ENCODE data around the gene ZNF100.
"Not testable (repeated sequence)": the region's sequence is repeated elsewhere in the genome, so short reads cannot be mapped to it uniquely, and the experiment has no call there.

ZNF100 gene

GRCh38 chr19:21740559-21740958 lies 26.8 kb downstream of the ZNF100 start:
- H3K27ac Mint-ChIP-seq, result no peak overlapping the region
- peaks cover 4% of the 10 kb centered on the region for H3K9me3 Mint-ChIP-seq (ENCODE audit: low read depth)
- H3K4me3 Mint-ChIP-seq, result no peak overlapping the region

DNA sequence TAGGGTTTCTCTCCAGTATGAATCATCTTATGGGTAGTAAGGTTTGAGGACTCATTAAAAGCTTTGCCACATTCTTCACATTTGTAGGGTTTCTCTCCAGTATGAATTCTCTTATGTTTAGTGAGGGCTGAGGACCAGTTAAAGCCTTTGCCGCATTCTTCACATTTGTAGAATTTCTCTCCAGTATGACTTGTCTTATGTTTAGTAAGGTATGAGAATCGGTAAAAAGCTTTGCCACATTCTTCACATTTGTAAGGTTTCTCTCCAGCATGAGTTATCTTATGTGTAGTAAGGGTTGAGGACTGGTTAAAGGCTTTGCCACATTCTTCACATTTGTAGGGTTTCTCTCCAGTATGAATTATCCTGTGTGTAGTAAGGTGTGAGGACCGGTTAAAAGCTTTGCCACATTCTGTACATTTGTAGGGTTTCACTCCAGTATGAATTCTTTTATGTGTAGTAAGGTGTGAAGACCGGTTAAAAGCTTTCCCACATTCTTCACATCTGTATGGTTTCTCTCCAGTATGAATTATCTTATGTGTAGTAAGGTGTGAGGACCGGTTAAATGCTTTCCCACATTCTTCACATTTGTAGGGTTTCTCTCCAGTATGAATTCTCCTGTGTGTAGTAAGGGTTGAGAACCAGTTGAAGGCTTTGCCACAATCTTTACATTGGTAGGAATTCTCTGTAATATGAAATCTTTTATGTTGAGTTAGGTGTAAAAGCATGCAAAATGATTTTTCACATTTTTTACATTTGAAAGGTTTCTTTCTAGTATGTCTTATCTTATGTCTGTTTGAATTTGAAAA lies 40.2 kb downstream of the ZNF100 start:
- peaks cover 49% of the 10 kb centered on the region for H3K36me3 Mint-ChIP-seq
- not testable (repeated sequence) for H3K4me1 Mint-ChIP-seq (ENCODE audit: low read depth); H3K4me3 Mint-ChIP-seq; H3K27ac Mint-ChIP-seq; H3K27me3 Mint-ChIP-seq
- H3K9me3 Mint-ChIP-seq (ENCODE audit: low read depth), result peaks cover 27% of the 10 kb centered on the region

More at GRCh38 chr19:21740559-21740958, 26.8 kb downstream of the ZNF100 start:
- Mint-ChIP-seq H3K27me3 (no peaks in the 10 kb centered on the region), H3K4me1 (ENCODE audit: low read depth) (no peaks in the 10 kb centered on the region), H3K36me3 (peaks cover 49% of the 10 kb centered on the region)

DNA sequence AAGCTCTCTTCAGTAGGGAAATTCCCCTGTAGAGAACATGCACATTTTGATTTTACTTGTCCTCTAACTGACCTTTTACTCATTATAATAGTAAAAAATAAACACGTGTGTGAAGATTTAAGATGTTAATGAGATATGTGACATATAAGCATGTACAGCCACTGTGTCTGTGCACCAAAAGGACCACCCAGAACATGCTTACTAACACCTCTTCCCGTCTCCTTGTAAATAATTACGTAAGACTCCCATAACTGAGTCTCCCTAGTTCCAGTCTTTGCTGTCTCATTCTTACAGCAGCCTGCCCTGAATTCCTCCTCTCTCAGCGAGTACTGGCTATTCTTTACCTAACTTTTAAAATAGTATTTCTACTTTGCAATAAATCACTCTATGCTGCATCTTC lies 53.6 kb downstream of the ZNF100 start:
- peaks cover 11% of the 10 kb centered on the region for H3K36me3 Mint-ChIP-seq
- H3K4me1 Mint-ChIP-seq (ENCODE audit: low read depth), result no peaks in the 10 kb centered on the region
- H3K27ac Mint-ChIP-seq, result no peak overlapping the region
- no peak overlapping the region for H3K4me3 Mint-ChIP-seq
- H3K27me3 Mint-ChIP-seq, result no peaks in the 10 kb centered on the region
- H3K9me3 Mint-ChIP-seq (ENCODE audit: low read depth), result peaks cover 9% of the 10 kb centered on the region

GRCh38 chr19:21709464-21709863 lies 57.9 kb downstream of the ZNF100 start:
- Mint-ChIP-seq H3K4me3 (no peak overlapping the region), H3K36me3 (peaks cover 5% of the 10 kb centered on the region), H3K9me3 (ENCODE audit: low read depth) (peaks cover 4% of the 10 kb centered on the region), H3K4me1 (ENCODE audit: low read depth) (no peaks in the 10 kb centered on the region), H3K27ac (no peak overlapping the region), H3K27me3 (no peaks in the 10 kb centered on the region)

GRCh38 chr19:21707878-21708277 lies 59.5 kb downstream of the ZNF100 start:
- not testable (repeated sequence) for H3K4me3 Mint-ChIP-seq; H3K27me3 Mint-ChIP-seq; H3K4me1 Mint-ChIP-seq (ENCODE audit: low read depth); H3K36me3 Mint-ChIP-seq; H3K27ac Mint-ChIP-seq; H3K9me3 Mint-ChIP-seq (ENCODE audit: low read depth)

- Mint-ChIP-seq H3K9me3 (ENCODE audit: low read depth) (no peaks in the 10 kb centered on the region), H3K27me3 (no peaks in the 10 kb centered on the region), H3K4me1 (ENCODE audit: low read depth) (no peaks in the 10 kb centered on the region), H3K4me3 (no peak overlapping the region), H3K36me3 (peaks cover 5% of the 10 kb centered on the region), H3K27ac (no peak overlapping the region)
These were observed 60.3 kb downstream of the ZNF100 start for GRCh38 chr19:21707065-21707464.

- peaks cover 5% of the 10 kb centered on the region for H3K36me3 Mint-ChIP-seq
- no peaks in the 10 kb centered on the region for H3K4me1 Mint-ChIP-seq (ENCODE audit: low read depth)
- no peak overlapping the region for H3K27ac Mint-ChIP-seq
- no peaks in the 10 kb centered on the region for H3K9me3 Mint-ChIP-seq (ENCODE audit: low read depth)
- H3K4me3 Mint-ChIP-seq, result no peak overlapping the region
- H3K27me3 Mint-ChIP-seq, result no peaks in the 10 kb centered on the region
These were observed 62.0 kb downstream of the ZNF100 start for GRCh38 chr19:21705393-21705792.

GRCh38 chr19:21704320-21704719 lies 63.1 kb downstream of the ZNF100 start:
- Mint-ChIP-seq H3K27ac (no peak overlapping the region), H3K36me3 (peaks cover 3% of the 10 kb centered on the region), H3K4me3 (no peak overlapping the region), H3K4me1 (ENCODE audit: low read depth) (no peaks in the 10 kb centered on the region), H3K27me3 (no peaks in the 10 kb centered on the region), H3K9me3 (ENCODE audit: low read depth) (no peaks in the 10 kb centered on the region)

DNA sequence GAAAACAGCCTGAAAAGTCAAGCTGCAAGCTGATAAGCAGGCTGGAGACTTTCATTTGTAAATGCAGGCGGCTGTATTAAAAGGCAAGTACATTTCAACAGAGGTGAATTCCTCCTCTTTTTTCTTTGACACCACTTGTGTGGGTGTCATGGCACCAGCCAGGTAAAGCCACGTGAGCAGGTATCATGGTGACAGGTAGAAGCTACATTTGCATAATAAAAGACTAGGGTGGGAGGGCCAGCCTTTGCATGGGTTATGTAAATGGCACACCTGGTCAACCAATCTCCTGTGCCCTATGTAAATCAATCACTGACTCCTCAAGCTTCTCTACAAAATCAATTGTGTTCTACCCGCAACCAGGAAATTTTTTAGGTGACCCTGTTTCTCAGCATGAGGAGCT lies 68.2 kb downstream of the ZNF100 start:
- no peak overlapping the region for H3K27ac Mint-ChIP-seq

DNA sequence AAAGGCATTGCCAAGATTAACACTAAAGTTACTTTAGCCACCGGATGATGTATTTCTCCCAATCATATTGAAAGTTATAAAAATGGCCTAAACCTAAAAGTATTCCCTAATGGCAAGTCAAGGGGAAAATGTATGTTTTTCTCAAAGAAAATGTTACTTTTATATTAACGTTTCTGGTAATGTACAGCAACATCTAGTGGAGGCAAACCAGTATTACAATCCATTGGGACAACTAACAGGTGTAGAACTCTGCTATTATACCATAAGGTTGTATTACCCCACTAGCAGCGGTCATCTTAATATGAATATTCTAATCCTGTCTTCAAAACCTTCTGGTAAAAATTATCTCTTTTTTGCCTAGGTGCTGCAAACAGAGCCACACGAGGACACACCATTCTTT lies 69.2 kb downstream of the ZNF100 start:
- Mint-ChIP-seq H3K9me3 (ENCODE audit: low read depth) (no peaks in the 10 kb centered on the region), H3K27me3 (no peaks in the 10 kb centered on the region), H3K4me3 (no peak overlapping the region), H3K27ac (no peak overlapping the region), H3K36me3 (peaks cover 3% of the 10 kb centered on the region), H3K4me1 (ENCODE audit: low read depth) (no peaks in the 10 kb centered on the region)

More for the DNA sequence above, 68.2 kb downstream of the ZNF100 start:
- Mint-ChIP-seq H3K4me3 (no peak overlapping the region), H3K36me3 (peaks cover 3% of the 10 kb centered on the region), H3K9me3 (ENCODE audit: low read depth) (no peaks in the 10 kb centered on the region), H3K4me1 (ENCODE audit: low read depth) (no peaks in the 10 kb centered on the region), H3K27me3 (no peaks in the 10 kb centered on the region)

- peaks cover 3% of the 10 kb centered on the region for H3K36me3 Mint-ChIP-seq
- H3K27me3 Mint-ChIP-seq, result no peaks in the 10 kb centered on the region
- H3K27ac Mint-ChIP-seq, result no peak overlapping the region
- no peak overlapping the region for H3K4me3 Mint-ChIP-seq
- no peaks in the 10 kb centered on the region for H3K9me3 Mint-ChIP-seq (ENCODE audit: low read depth)
- H3K4me1 Mint-ChIP-seq (ENCODE audit: low read depth), result no peaks in the 10 kb centered on the region
These were observed 69.7 kb downstream of the ZNF100 start for GRCh38 chr19:21697698-21698097.

DNA sequence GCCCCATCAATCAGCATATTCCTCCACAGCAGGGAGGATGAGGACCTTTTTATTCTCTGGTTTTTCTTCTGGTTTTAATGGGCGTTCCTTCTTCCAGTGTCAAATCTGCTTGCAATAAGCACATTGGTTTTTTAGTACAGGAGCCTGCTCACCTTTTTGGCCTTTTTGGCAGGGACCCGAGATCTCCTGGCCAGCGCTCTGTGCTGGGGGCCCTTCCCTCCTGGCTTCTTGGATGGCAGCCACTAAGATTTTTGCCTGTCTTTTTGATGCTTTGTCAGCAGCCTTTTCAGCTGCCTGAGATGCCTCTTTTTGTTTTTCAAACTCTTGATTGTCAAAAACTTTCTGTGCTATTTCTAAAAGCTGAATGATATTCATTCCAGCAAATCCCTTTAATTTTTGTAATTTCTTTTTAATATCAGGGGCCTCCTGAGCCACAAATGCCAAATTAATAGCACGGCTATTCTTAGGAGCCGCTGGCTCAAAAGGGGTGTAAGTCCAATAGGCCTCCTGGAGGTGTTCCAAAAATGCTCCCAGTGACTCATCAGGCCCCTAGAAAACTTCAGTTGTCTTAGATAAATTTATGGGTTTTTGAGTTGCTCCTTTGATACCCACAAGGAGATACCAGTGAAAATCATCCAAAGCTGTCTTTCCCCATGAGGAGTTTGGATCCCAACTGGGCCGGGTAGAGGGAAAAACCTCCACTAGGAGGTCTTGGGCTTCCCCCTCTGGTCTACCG lies 73.0 kb downstream of the ZNF100 start:
- no peaks in the 10 kb centered on the region for H3K36me3 Mint-ChIP-seq
- no peaks in the 10 kb centered on the region for H3K4me1 Mint-ChIP-seq (ENCODE audit: low read depth)
- no peaks in the 10 kb centered on the region for H3K9me3 Mint-ChIP-seq (ENCODE audit: low read depth)
- no peak overlapping the region for H3K4me3 Mint-ChIP-seq
- no peak overlapping the region for H3K27ac Mint-ChIP-seq
- no peaks in the 10 kb centered on the region for H3K27me3 Mint-ChIP-seq

DNA sequence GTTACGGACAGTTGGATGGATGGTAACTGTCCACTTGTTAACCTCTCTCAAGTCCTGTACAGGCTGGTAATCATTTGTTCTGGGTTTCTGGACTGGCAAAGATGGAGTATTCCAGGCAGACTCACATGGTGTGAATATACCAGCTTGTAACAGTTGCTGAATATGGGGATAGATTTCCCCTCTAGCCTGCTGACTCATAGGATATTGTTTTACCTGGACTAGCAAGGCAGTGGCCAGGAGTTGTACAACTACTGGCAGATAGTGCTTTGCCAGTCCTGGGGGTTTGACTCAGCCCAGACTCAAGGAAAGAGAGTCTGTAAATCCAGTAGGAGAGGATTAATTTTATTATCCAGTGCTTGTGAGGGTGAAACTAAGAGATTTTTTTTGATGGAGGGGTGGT lies 74.0 kb downstream of the ZNF100 start:
- Mint-ChIP-seq H3K27ac (no peak overlapping the region), H3K4me3 (no peak overlapping the region), H3K9me3 (ENCODE audit: low read depth) (no peaks in the 10 kb centered on the region), H3K4me1 (ENCODE audit: low read depth) (no peaks in the 10 kb centered on the region), H3K27me3 (no peaks in the 10 kb centered on the region), H3K36me3 (no peaks in the 10 kb centered on the region)

- no peak overlapping the region for H3K4me3 Mint-ChIP-seq
These were observed 75.7 kb downstream of the ZNF100 start for GRCh38 chr19:21691661-21692060.

GRCh38 chr19:21688464-21688863 lies 78.9 kb downstream of the ZNF100 start:
- Mint-ChIP-seq H3K4me3 (no peak overlapping the region), H3K27me3 (no peaks in the 10 kb centered on the region), H3K4me1 (ENCODE audit: low read depth) (no peaks in the 10 kb centered on the region), H3K9me3 (ENCODE audit: low read depth) (no peaks in the 10 kb centered on the region), H3K27ac (no peak overlapping the region), H3K36me3 (no peaks in the 10 kb centered on the region)

More at GRCh38 chr19:21691661-21692060, 75.7 kb downstream of the ZNF100 start:
- Mint-ChIP-seq H3K36me3 (no peaks in the 10 kb centered on the region), H3K27ac (no peak overlapping the region), H3K4me1 (ENCODE audit: low read depth) (no peaks in the 10 kb centered on the region), H3K9me3 (ENCODE audit: low read depth) (no peaks in the 10 kb centered on the region), H3K27me3 (no peaks in the 10 kb centered on the region)
